ENCODE measurements around the gene LRRC27.
A peak's percentile ranks its signal among the peaks of the same experiment; 100 is the strongest.

Gene LRRC27

GRCh38 chr10:132301371-132302330 lies 30.3 kb upstream of the LRRC27 start:
- no peak for DNase-seq (ENCODE audit: low read depth in 2 of 2)

- no peak for DNase-seq (ENCODE audit: low read depth in 2 of 2)
Measured at GRCh38 chr10:132302421-132303310, 29.3 kb upstream of the LRRC27 start.

GRCh38 chr10:132303361-132304115 lies 28.5 kb upstream of the LRRC27 start:
- no peak for DNase-seq (ENCODE audit: low read depth in 2 of 2)

GRCh38 chr10:132304756-132305509 lies 27.1 kb upstream of the LRRC27 start:
- DNase-seq (ENCODE audit: low read depth in 2 of 2): no peak

GRCh38 chr10:132305654-132306342 lies 26.2 kb upstream of the LRRC27 start:
- no peak for DNase-seq (ENCODE audit: low read depth in 2 of 2)

- DNase-seq (ENCODE audit: low read depth in 2 of 2): no peak
Measured at GRCh38 chr10:132306343-132306685, 25.7 kb upstream of the LRRC27 start.

GRCh38 chr10:132306864-132307751 lies 24.9 kb upstream of the LRRC27 start:
- DNase-seq (ENCODE audit: low read depth in 2 of 2): no peak

- DNase-seq (ENCODE audit: low read depth in 2 of 2): peak; percentile 74 to 75
Measured at GRCh38 chr10:132307823-132308586, 24.0 kb upstream of the LRRC27 start, which contains the start of gene STK32C. STK32C (minus strand) TSS chr10:132307950; CDS start chr10:132307833, 117 bp downstream.

- no peak for DNase-seq (ENCODE audit: low read depth in 2 of 2)
Measured at GRCh38 chr10:132308587-132309470, 23.2 kb upstream of the LRRC27 start.

GRCh38 chr10:132309471-132309865 lies 22.5 kb upstream of the LRRC27 start:
- no peak for DNase-seq (ENCODE audit: low read depth in 2 of 2)

- no peak for DNase-seq (ENCODE audit: low read depth in 2 of 2)
Measured at GRCh38 chr10:132309879-132310591, 22.0 kb upstream of the LRRC27 start.

GRCh38 chr10:132310701-132311337 lies 21.2 kb upstream of the LRRC27 start:
- no peak for DNase-seq (ENCODE audit: low read depth in 2 of 2)

GRCh38 chr10:132311338-132311939 lies 20.6 kb upstream of the LRRC27 start:
- no peak for DNase-seq (ENCODE audit: low read depth in 2 of 2)

GRCh38 chr10:132313305-132313704 lies 18.7 kb upstream of the LRRC27 start:
- DNase-seq (ENCODE audit: low read depth in 2 of 2): no peak

- DNase-seq (ENCODE audit: low read depth in 2 of 2): no peak
Measured at GRCh38 chr10:132313865-132314264, 18.1 kb upstream of the LRRC27 start.

GRCh38 chr10:132314336-132314735 lies 17.7 kb upstream of the LRRC27 start:
- no peak for DNase-seq (ENCODE audit: low read depth in 2 of 2)

Measured in fibroblast of skin of left quadriceps (primary cell).